GM12801 (cell line): ENCODE data around the gene CCL24.

Source experiments
- CTCF ChIP-seq: IDR thresholded peaks from one replicate; pipeline ENCODE4 v1.5.1; 2011; ENCODE audit warnings: control low read depth; ENCODE audit not compliant: insufficient read length; ENCODE audit errors: extremely low read depth

CCL24 gene

GRCh38 chr7:75823198-75823910 lies 9.7 kb upstream of the CCL24 start:
- TF ChIP-seq CTCF = no peak

- no peak for TF ChIP-seq CTCF
Measured at GRCh38 chr7:75820688-75821087, 7.1 kb upstream of the CCL24 start.

GRCh38 chr7:75819711-75820110 lies 6.1 kb upstream of the CCL24 start:
- TF ChIP-seq CTCF = no peak

- TF ChIP-seq CTCF = no peak
Measured at GRCh38 chr7:75818472-75818871, 4.9 kb upstream of the CCL24 start.

GRCh38 chr7:75817116-75817515 lies 3.5 kb upstream of the CCL24 start:
- TF ChIP-seq CTCF = no peak

- TF ChIP-seq CTCF = no peak
Measured at GRCh38 chr7:75815418-75816064, 1.9 kb upstream of the CCL24 start.

GRCh38 chr7:75814407-75814947 lies 871 bp upstream of the CCL24 start:
- no peak for TF ChIP-seq CTCF
